ENCODE measurements around the gene SKIC8. TPM values are rescaled to one million over a fixed set of nuclear protein-coding genes. Genes with fewer than 3 reads are reported as not detected.

SKIC8 gene
- total RNA-seq (10 to 100 TPM; 43.6 to 45.5 TPM), polyA plus RNA-seq (100 to 1,000 TPM in 1 of 2 donors, 10 to 100 TPM in 1; 77.7 to 145 TPM)

- Histone ChIP-seq H3K9me3 (ENCODE audit: control insufficient read depth in 1 of 2, low read length in 2 of 2) (no peaks in the 10 kb centered on the region), H3K36me3 (ENCODE audit: insufficient read depth, low read length) (peaks cover 5% of the 10 kb centered on the region), H3K4me3 (ENCODE audit: low read length in 2 of 2) (peak within 1 kb of the TSS; percentile 70 to 95), H3K27ac (ENCODE audit: low read depth, low read length) (peak within 1 kb of the TSS; percentile 73), H3K27me3 (ENCODE audit: insufficient read depth, low read length) (no peaks in the 10 kb centered on the region), H3K4me1 (ENCODE audit: insufficient read depth, low read length) (peaks cover 21% of the 10 kb centered on the region)
- H3K9me3 Mint-ChIP-seq, result peaks cover 0 to 3% (median 0%) of the 10 kb centered on the region in 8 donors
- peaks cover 11 to 19% of the 10 kb centered on the region in 2 donors for H3K36me3 Mint-ChIP-seq
- ChIA-PET POLR2A (ENCODE audit: partially characterized antibody) (interaction anchor here (0.9 to 3.3 kb wide), 16 partner anchors 8 to 462 kb away, joined by 3 to 47 read pairs (median 4); partner anchors contain the start of genes DNAJA4, IDH3A, IREB2 and PSMA4), CTCF (ENCODE audit: partially characterized antibody) (interaction anchor here (0.6 to 2.9 kb wide), 10 partner anchors 8 to 410 kb away, joined by 3 to 14 read pairs (median 3); partner anchors contain the start of gene DNAJA4)
- H3K4me3 Mint-ChIP-seq, result peak within 1 kb of the TSS; percentile 96 to 99 (median 97)
- peak; percentile 89 to 91 (median 89) for DNase-seq
- H3K4me1 Mint-ChIP-seq, result peaks cover 13 to 31% (median 19%) of the 10 kb centered on the region in 4 donors
- peak within 1 kb of the TSS; percentile 86 to 99 (median 97) for H3K27ac Mint-ChIP-seq
- intact Hi-C loops (cut with micrococcal nuclease), result loop anchor here (1.0 kb wide), 1 partner anchor 139 kb away; the partner anchor contains the start of gene IREB2
- H3K27me3 Mint-ChIP-seq, result no peaks in the 10 kb centered on the region
Measured at GRCh38 chr15:78299101-78299930, at the start of gene SKIC8. Gene SKIC8, minus strand, starts transcription at chr15:78299609. Its CDS starts 3,923 bp downstream, at chr15:78295686.

DNA sequence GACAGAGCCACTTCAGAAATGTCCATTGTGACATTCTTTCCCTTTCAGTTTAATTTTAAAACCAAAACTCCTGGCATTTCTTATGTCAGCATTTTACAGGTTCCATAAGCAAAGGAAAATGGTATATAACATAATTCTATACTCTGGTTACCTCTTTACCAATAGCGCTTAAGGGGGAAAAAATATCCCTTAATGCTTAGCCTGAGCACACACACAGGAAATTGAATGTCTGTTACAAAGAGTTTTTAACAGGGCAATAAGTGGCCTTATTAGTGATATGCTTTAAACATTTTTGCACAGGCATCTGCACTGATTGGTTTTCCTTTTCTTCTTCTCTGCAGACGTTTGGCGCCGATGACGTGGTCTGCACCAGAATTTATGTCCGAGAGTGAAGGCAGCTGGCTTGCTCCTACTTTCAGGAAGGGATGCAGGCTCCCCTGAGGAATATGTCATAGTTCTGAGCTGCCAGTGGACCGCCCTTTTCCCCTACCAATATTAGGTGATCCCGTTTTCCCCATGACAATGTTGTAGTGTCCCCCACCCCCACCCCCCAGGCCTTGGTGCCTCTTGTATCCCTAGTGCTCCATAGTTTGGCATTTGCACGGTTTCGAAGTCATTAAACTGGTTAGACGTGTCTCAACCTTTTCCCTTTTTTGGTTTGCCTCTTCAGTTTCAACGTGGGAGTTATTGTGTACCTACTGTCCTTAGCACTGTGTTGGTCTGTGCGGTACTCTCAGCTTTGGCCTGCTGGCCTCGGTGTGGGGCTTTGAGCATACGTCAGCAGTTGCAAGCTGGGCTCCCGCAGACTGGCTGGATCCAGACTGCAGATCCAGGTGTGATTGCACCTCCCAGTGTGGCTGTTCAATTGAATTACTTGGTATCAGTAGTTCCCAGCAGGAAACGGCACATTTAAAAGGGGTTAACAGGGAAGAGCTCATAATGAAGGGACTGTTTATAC is 48.5 kb upstream of the SKIC8 start:
- H3K9me3 ChIP-seq (ENCODE audit: control insufficient read depth in 1 of 2, low read length in 2 of 2), result no peaks in the 10 kb centered on the region
- DNase-seq, result no peak
- H3K27me3 ChIP-seq (ENCODE audit: insufficient read depth, low read length), result no peaks in the 10 kb centered on the region
- intact Hi-C loops (cut with micrococcal nuclease), result no loop called here
- Mint-ChIP-seq H3K36me3 (no peaks in the 10 kb centered on the region), H3K4me1 (no peaks in the 10 kb centered on the region), H3K9me3 (no peaks in the 10 kb centered on the region), H3K27me3 (peaks cover 15 to 17% of the 10 kb centered on the region in 2 donors), H3K4me3 (no peak overlapping the region), H3K27ac (peak overlapping the region in 2 of 7 donors; percentile 8 to 11)
- no peak overlapping the region for H3K27ac ChIP-seq (ENCODE audit: low read depth, low read length)
- H3K4me3 ChIP-seq (ENCODE audit: low read length in 2 of 2), result no peak overlapping the region
- no peaks in the 10 kb centered on the region for H3K4me1 ChIP-seq (ENCODE audit: insufficient read depth, low read length)
- ChIA-PET CTCF (ENCODE audit: partially characterized antibody) (no interaction called here), POLR2A (ENCODE audit: partially characterized antibody) (no interaction called here)
- no peaks in the 10 kb centered on the region for H3K36me3 ChIP-seq (ENCODE audit: insufficient read depth, low read length)

DNA sequence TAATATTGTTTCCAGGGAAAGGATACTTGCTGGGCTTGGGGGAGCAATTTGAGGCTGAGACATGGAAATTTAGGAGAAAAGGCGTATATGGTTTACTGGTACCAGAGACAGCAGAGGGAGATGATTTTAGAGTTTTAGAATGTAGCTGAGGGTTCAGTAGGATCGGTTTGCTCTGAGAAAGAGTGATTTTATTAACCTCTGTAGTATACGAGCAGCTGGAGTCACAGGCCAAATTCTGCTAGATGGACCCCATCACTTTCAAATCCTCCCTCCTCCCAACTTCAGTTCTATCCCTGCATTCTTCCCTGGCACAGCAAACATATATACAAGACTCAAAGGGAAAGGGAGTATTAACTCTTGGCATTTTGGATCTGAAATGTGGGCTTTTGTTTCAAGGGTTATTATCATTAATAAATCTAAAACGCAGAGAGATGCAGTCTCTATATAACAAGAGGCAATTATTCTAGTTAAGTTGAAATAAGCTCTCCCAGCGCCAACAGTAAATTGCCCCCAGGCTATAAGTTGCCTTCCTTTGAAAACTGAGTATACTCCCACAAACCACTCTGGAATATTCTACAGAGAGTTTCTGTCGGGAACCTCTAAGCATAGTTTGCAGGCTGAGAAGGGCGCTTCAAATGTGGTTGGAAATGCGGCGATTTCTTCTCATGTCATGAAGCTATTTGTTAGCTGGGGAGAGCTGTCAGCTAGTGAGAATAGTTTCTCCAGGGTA is 46.2 kb upstream of the SKIC8 start:
- peaks cover 18 to 26% of the 10 kb centered on the region in 2 donors for H3K27me3 Mint-ChIP-seq

DNA sequence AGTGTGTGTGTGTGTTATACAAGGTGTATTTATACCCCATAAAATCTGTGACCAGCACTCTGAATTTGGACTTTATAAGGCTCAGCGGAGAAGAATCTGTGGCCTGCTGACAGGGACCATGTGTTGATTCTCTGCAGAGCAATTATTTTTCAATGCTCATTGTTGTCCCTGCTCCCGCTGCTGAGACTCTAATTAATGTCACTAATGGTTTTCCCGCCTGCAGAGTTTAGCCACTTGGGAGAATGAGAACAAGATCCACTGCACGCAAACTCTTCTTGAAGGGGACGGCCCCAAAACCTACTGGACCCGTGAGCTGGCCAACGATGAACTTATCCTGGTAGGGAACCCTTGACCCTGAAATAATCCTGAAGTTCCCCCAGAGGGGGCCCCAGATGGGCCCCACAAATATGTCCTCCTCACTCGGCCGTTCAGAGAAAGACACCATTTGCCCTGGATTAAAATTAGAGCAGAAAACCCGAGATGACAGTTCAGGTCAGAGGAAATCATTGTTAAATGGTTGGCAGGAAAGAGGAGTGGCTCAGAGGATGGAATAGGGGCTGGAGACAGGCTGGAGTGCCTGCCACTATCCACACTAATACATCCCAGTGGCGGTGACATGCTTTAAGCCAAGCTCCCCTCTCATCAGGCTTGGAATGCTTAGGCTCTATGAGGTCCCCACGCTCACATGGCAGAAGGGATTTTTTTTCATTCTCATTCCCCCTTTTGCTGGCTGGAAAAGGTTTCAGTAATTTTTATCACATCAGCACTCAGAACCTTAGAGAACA is 44.1 kb upstream of the SKIC8 start:
- peaks cover 12% of the 10 kb centered on the region for H3K27me3 ChIP-seq (ENCODE audit: insufficient read depth, low read length)
- POLR2A ChIA-PET (ENCODE audit: partially characterized antibody), result no interaction called here
- Mint-ChIP-seq H3K27me3 (peaks cover 26 to 40% of the 10 kb centered on the region in 2 donors), H3K36me3 (no peaks in the 10 kb centered on the region), H3K27ac (no peak overlapping the region), H3K9me3 (peaks cover 0 to 2% (median 0%) of the 10 kb centered on the region in 8 donors), H3K4me3 (no peak overlapping the region), H3K4me1 (peaks cover 0 to 4% (median 3%) of the 10 kb centered on the region in 4 donors)
- no peak overlapping the region for H3K27ac ChIP-seq (ENCODE audit: low read depth, low read length)
- no peaks in the 10 kb centered on the region for H3K4me1 ChIP-seq (ENCODE audit: insufficient read depth, low read length)
- intact Hi-C loops (cut with micrococcal nuclease), result no loop called here
- no peak for DNase-seq
- CTCF ChIA-PET (ENCODE audit: partially characterized antibody), result no interaction called here
- no peaks in the 10 kb centered on the region for H3K36me3 ChIP-seq (ENCODE audit: insufficient read depth, low read length)
- no peaks in the 10 kb centered on the region for H3K9me3 ChIP-seq (ENCODE audit: control insufficient read depth in 1 of 2, low read length in 2 of 2)
- H3K4me3 ChIP-seq (ENCODE audit: low read length in 2 of 2), result no peak overlapping the region

More for the DNA sequence above, 46.2 kb upstream of the SKIC8 start:
- Mint-ChIP-seq H3K4me3 (no peak overlapping the region), H3K27ac (no peak overlapping the region), H3K36me3 (no peaks in the 10 kb centered on the region), H3K9me3 (no peaks in the 10 kb centered on the region), H3K4me1 (no peaks in the 10 kb centered on the region)
- DNase-seq, result no peak
- Histone ChIP-seq H3K4me3 (ENCODE audit: low read length in 2 of 2) (no peak overlapping the region), H3K27me3 (ENCODE audit: insufficient read depth, low read length) (peaks cover 9% of the 10 kb centered on the region), H3K36me3 (ENCODE audit: insufficient read depth, low read length) (no peaks in the 10 kb centered on the region), H3K4me1 (ENCODE audit: insufficient read depth, low read length) (no peaks in the 10 kb centered on the region), H3K27ac (ENCODE audit: low read depth, low read length) (no peak overlapping the region), H3K9me3 (ENCODE audit: control insufficient read depth in 1 of 2, low read length in 2 of 2) (no peaks in the 10 kb centered on the region)
- ChIA-PET POLR2A (ENCODE audit: partially characterized antibody) (interaction anchor here (0.7 kb wide), 1 partner anchor 20 kb away, joined by 3 read pairs; no protein-coding TSS in a partner anchor), CTCF (ENCODE audit: partially characterized antibody) (no interaction called here)
- intact Hi-C loops (cut with micrococcal nuclease), result no loop called here

GRCh38 chr15:78342021-78342420 is 42.6 kb upstream of the SKIC8 start:
- no peak overlapping the region for H3K4me3 Mint-ChIP-seq
- no peak for DNase-seq
- peaks cover 0 to 2% (median 0%) of the 10 kb centered on the region in 8 donors for H3K9me3 Mint-ChIP-seq
- intact Hi-C loops (cut with micrococcal nuclease), result no loop called here
- H3K27ac Mint-ChIP-seq, result no peak overlapping the region
- no peaks in the 10 kb centered on the region for H3K36me3 Mint-ChIP-seq
- H3K4me1 ChIP-seq (ENCODE audit: insufficient read depth, low read length), result no peaks in the 10 kb centered on the region
- H3K4me3 ChIP-seq (ENCODE audit: low read length in 2 of 2), result no peak overlapping the region
- CTCF ChIA-PET (ENCODE audit: partially characterized antibody), result no interaction called here
- peaks cover 30 to 46% of the 10 kb centered on the region in 2 donors for H3K27me3 Mint-ChIP-seq
- peaks cover 0 to 4% (median 3%) of the 10 kb centered on the region in 4 donors for H3K4me1 Mint-ChIP-seq
- H3K9me3 ChIP-seq (ENCODE audit: control insufficient read depth in 1 of 2, low read length in 2 of 2), result no peaks in the 10 kb centered on the region
- peaks cover 12% of the 10 kb centered on the region for H3K27me3 ChIP-seq (ENCODE audit: insufficient read depth, low read length)
- H3K36me3 ChIP-seq (ENCODE audit: insufficient read depth, low read length), result no peaks in the 10 kb centered on the region
- H3K27ac ChIP-seq (ENCODE audit: low read depth, low read length), result no peak overlapping the region
- POLR2A ChIA-PET (ENCODE audit: partially characterized antibody), result no interaction called here

Measured in CD4-positive, alpha-beta memory T cell (primary cell).